Measurements from ENCODE around the gene PRAC1.

- no peak for TF ChIP-seq POLR2A (IDR thresholded peaks at IDR 0.05)
- TF ChIP-seq, protein P1, sequence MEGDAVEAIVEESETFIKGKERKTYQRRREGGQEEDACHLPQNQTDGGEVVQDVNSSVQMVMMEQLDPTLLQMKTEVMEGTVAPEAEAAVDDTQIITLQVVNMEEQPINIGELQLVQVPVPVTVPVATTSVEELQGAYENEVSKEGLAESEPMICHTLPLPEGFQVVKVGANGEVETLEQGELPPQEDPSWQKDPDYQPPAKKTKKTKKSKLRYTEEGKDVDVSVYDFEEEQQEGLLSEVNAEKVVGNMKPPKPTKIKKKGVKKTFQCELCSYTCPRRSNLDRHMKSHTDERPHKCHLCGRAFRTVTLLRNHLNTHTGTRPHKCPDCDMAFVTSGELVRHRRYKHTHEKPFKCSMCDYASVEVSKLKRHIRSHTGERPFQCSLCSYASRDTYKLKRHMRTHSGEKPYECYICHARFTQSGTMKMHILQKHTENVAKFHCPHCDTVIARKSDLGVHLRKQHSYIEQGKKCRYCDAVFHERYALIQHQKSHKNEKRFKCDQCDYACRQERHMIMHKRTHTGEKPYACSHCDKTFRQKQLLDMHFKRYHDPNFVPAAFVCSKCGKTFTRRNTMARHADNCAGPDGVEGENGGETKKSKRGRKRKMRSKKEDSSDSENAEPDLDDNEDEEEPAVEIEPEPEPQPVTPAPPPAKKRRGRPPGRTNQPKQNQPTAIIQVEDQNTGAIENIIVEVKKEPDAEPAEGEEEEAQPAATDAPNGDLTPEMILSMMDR (IDR thresholded peaks at IDR 0.05): no peak
These were observed 12.2 kb upstream of the PRAC1 start for GRCh38 chr17:48734333-48735061.
